ENCODE results near the gene GRAMD1A.

GRAMD1A gene

DNA sequence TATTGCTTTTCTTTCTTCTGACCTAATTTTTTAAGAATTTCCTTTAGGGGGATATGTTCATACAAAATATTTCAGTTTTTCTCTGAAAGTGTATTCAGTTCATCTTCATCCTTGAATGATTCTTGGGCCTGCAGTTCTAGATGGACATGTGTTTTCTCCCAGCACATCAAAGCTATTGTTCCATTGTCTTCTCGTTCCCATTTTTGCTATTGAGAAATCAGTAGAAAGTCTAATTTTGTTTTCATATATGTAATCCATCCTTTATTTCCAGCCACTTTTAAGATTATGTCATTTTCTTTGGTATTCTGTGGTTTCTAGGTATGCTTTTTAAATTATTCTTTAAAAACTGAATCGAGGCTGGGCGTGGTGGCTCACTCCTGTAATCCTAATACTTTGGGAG, 15.8 kb upstream of the GRAMD1A start:
- Histone ChIP-seq H3K27me3 (ENCODE audit: control insufficient read depth in 3 of 3, insufficient read depth in 3 of 3, low read depth in 1 of 3, low read length in 3 of 3) (no peaks in the 10 kb centered on the region), H3K4me1 (ENCODE audit: control insufficient read depth in 2 of 2, insufficient read depth in 1 of 2, low read depth in 1 of 2, low read length in 2 of 2) (peaks cover 0 to 5% of the 10 kb centered on the region in 2 donors), H4K91ac (ENCODE audit: low read depth, low read length, poor library complexity) (no peak overlapping the region), H2BK12ac (ENCODE audit: low read length) (no peak overlapping the region), H4K8ac (ENCODE audit: low read depth, low read length) (no peak overlapping the region), H3K79me1 (ENCODE audit: low read depth, low read length) (no peaks in the 10 kb centered on the region), H3K4me3 (ENCODE audit: low read length in 2 of 2) (no peak overlapping the region), H3K23ac (ENCODE audit: low read depth, low read length, poor library complexity) (no peak overlapping the region), H3K4ac (ENCODE audit: low read length) (no peak overlapping the region), H2BK5ac (ENCODE audit: low read length) (no peak overlapping the region), H3K9me3 (replicated peaks in 1 of 2; ENCODE audit: control insufficient read depth in 2 of 2, insufficient read depth in 1 of 2, low read depth in 1 of 2, low read length in 2 of 2) (peaks cover 2 to 3% of the 10 kb centered on the region in 2 donors), H3K18ac (ENCODE audit: low read length) (no peak overlapping the region), H2BK15ac (ENCODE audit: low read length) (no peak overlapping the region), H2AK5ac (ENCODE audit: low read depth, low read length) (no peak overlapping the region), H3K4me2 (ENCODE audit: insufficient read depth, low read length, poor library complexity, severe bottlenecking) (no peak overlapping the region), H2AFZ (ENCODE audit: low read length) (no peak overlapping the region), H3K14ac (ENCODE audit: low read length) (no peak overlapping the region), H3K9ac (ENCODE audit: low read depth, low read length, poor library complexity) (no peak overlapping the region), H3K27ac (replicated peaks; ENCODE audit: low read length) (no peak overlapping the region), H2BK120ac (ENCODE audit: low read depth, low read length) (no peak overlapping the region), H3K36me3 (replicated peaks in 1 of 2; ENCODE audit: control insufficient read depth in 2 of 2, insufficient read depth in 2 of 2, low read length in 2 of 2) (no peaks in the 10 kb centered on the region)
- no CpG with 5 or more reads among the region's 3 CpGs for WGBS, 2 donors (ENCODE audit: extremely low coverage in 2 of 2, insufficient read length in 2 of 2, insufficient replicate concordance in 1 of 2)
- no peak for DNase-seq (ENCODE audit: low spot score)

GRCh38 chr19:34985249-34986022, 14.7 kb upstream of the GRAMD1A start:
- H3K4me3 ChIP-seq (ENCODE audit: low read length in 2 of 2): no peak overlapping the region

DNA sequence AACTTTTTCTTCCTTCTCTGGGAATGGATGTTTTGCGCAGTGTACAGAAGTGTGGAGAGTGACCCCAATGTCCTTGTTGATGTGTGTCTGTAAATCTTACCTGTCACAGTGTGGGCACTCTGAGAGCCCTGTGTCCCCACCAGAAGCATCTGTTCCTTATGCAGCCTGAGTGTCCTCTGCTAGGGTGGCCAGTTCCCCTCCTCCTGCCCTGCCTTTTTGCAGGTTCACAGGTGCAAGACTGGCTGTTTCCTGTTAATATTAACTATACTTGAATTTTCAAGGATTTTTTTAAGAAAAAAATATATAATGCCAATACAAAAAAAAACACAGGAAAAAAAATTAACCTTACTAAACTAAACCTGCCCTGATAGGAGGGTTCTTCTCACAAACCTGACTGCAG, 12.0 kb upstream of the GRAMD1A start:
- Histone ChIP-seq H3K9ac (ENCODE audit: low read depth, low read length, poor library complexity) (no peak overlapping the region), H3K79me1 (ENCODE audit: low read depth, low read length) (no peaks in the 10 kb centered on the region), H3K36me3 (replicated peaks in 1 of 2; ENCODE audit: control insufficient read depth in 2 of 2, insufficient read depth in 2 of 2, low read length in 2 of 2) (no peaks in the 10 kb centered on the region), H3K27ac (replicated peaks; ENCODE audit: low read length) (no peak overlapping the region), H3K4ac (ENCODE audit: low read length) (no peak overlapping the region), H2BK12ac (ENCODE audit: low read length) (no peak overlapping the region), H3K18ac (ENCODE audit: low read length) (no peak overlapping the region), H2BK15ac (ENCODE audit: low read length) (no peak overlapping the region), H2BK120ac (ENCODE audit: low read depth, low read length) (no peak overlapping the region), H2AFZ (ENCODE audit: low read length) (no peak overlapping the region), H3K9me3 (replicated peaks in 1 of 2; ENCODE audit: control insufficient read depth in 2 of 2, insufficient read depth in 1 of 2, low read depth in 1 of 2, low read length in 2 of 2) (peaks cover 0 to 3% of the 10 kb centered on the region in 2 donors), H3K4me3 (ENCODE audit: low read length in 2 of 2) (no peak overlapping the region), H4K8ac (ENCODE audit: low read depth, low read length) (no peak overlapping the region), H3K4me2 (ENCODE audit: insufficient read depth, low read length, poor library complexity, severe bottlenecking) (no peak overlapping the region), H3K14ac (ENCODE audit: low read length) (no peak overlapping the region), H3K27me3 (ENCODE audit: control insufficient read depth in 3 of 3, insufficient read depth in 3 of 3, low read depth in 1 of 3, low read length in 3 of 3) (no peaks in the 10 kb centered on the region), H2AK5ac (ENCODE audit: low read depth, low read length) (no peak overlapping the region), H3K4me1 (ENCODE audit: control insufficient read depth in 2 of 2, insufficient read depth in 1 of 2, low read depth in 1 of 2, low read length in 2 of 2) (peaks cover 0 to 5% of the 10 kb centered on the region in 2 donors), H3K23ac (ENCODE audit: low read depth, low read length, poor library complexity) (no peak overlapping the region), H2BK5ac (ENCODE audit: low read length) (no peak overlapping the region), H4K91ac (ENCODE audit: low read depth, low read length, poor library complexity) (no peak overlapping the region)
- DNase-seq (ENCODE audit: low spot score): no peak
- no CpG with 5 or more reads among the region's 1 CpG for WGBS, 2 donors (ENCODE audit: extremely low coverage in 2 of 2, insufficient read length in 2 of 2, insufficient replicate concordance in 1 of 2)

More at GRCh38 chr19:34985249-34986022, 14.7 kb upstream of the GRAMD1A start:
- peak overlapping the region; percentile 84 for H2AFZ ChIP-seq (ENCODE audit: low read length)
- H3K4me1 ChIP-seq (ENCODE audit: control insufficient read depth in 2 of 2, insufficient read depth in 1 of 2, low read depth in 1 of 2, low read length in 2 of 2): peaks cover 0 to 5% of the 10 kb centered on the region in 2 donors
- peak overlapping the region; percentile 65 for H3K18ac ChIP-seq (ENCODE audit: low read length)
- H3K14ac ChIP-seq (ENCODE audit: low read length): no peak overlapping the region
- no peak overlapping the region for H3K4ac ChIP-seq (ENCODE audit: low read length)
- H2BK5ac ChIP-seq (ENCODE audit: low read length): no peak overlapping the region
- no peak overlapping the region for H2BK120ac ChIP-seq (ENCODE audit: low read depth, low read length)
- H2BK15ac ChIP-seq (ENCODE audit: low read length): peak overlapping the region; percentile 13
- no peaks in the 10 kb centered on the region for H3K27me3 ChIP-seq (ENCODE audit: control insufficient read depth in 3 of 3, insufficient read depth in 3 of 3, low read depth in 1 of 3, low read length in 3 of 3)
- peak overlapping the region; percentile 92 for H4K8ac ChIP-seq (ENCODE audit: low read depth, low read length)
- no peak for DNase-seq (ENCODE audit: low spot score)
- H2AK5ac ChIP-seq (ENCODE audit: low read depth, low read length): no peak overlapping the region
- no peak overlapping the region for H4K91ac ChIP-seq (ENCODE audit: low read depth, low read length, poor library complexity)
- no peak overlapping the region for H3K4me2 ChIP-seq (ENCODE audit: insufficient read depth, low read length, poor library complexity, severe bottlenecking)
- H3K9ac ChIP-seq (ENCODE audit: low read depth, low read length, poor library complexity): no peak overlapping the region
- no peak overlapping the region for H3K23ac ChIP-seq (ENCODE audit: low read depth, low read length, poor library complexity)
- H3K9me3 ChIP-seq (replicated peaks in 1 of 2; ENCODE audit: control insufficient read depth in 2 of 2, insufficient read depth in 1 of 2, low read depth in 1 of 2, low read length in 2 of 2): peaks cover 0 to 3% of the 10 kb centered on the region in 2 donors
- no CpG with 5 or more reads among the region's 7 CpGs for WGBS, 2 donors (ENCODE audit: extremely low coverage in 2 of 2, insufficient read length in 2 of 2, insufficient replicate concordance in 1 of 2)
- H3K36me3 ChIP-seq (replicated peaks in 1 of 2; ENCODE audit: control insufficient read depth in 2 of 2, insufficient read depth in 2 of 2, low read length in 2 of 2): no peaks in the 10 kb centered on the region
- no peak overlapping the region for H2BK12ac ChIP-seq (ENCODE audit: low read length)
- no peak overlapping the region for H3K27ac ChIP-seq (replicated peaks; ENCODE audit: low read length)
- H3K79me1 ChIP-seq (ENCODE audit: low read depth, low read length): no peaks in the 10 kb centered on the region

GRCh38 chr19:34989298-34989697, 10.8 kb upstream of the GRAMD1A start:
- Histone ChIP-seq H3K9ac (ENCODE audit: low read depth, low read length, poor library complexity) (no peak overlapping the region), H3K23ac (ENCODE audit: low read depth, low read length, poor library complexity) (no peak overlapping the region), H3K4ac (ENCODE audit: low read length) (no peak overlapping the region), H3K14ac (ENCODE audit: low read length) (no peak overlapping the region), H3K27ac (replicated peaks; ENCODE audit: low read length) (no peak overlapping the region), H3K4me2 (ENCODE audit: insufficient read depth, low read length, poor library complexity, severe bottlenecking) (no peak overlapping the region), H3K18ac (ENCODE audit: low read length) (no peak overlapping the region), H3K4me1 (ENCODE audit: control insufficient read depth in 2 of 2, insufficient read depth in 1 of 2, low read depth in 1 of 2, low read length in 2 of 2) (peaks cover 0 to 5% of the 10 kb centered on the region in 2 donors), H2BK12ac (ENCODE audit: low read length) (no peak overlapping the region), H3K4me3 (ENCODE audit: low read length in 2 of 2) (no peak overlapping the region), H2BK15ac (ENCODE audit: low read length) (no peak overlapping the region), H2AFZ (ENCODE audit: low read length) (no peak overlapping the region), H2BK120ac (ENCODE audit: low read depth, low read length) (no peak overlapping the region), H4K91ac (ENCODE audit: low read depth, low read length, poor library complexity) (no peak overlapping the region), H3K27me3 (ENCODE audit: control insufficient read depth in 3 of 3, insufficient read depth in 3 of 3, low read depth in 1 of 3, low read length in 3 of 3) (no peaks in the 10 kb centered on the region), H4K8ac (ENCODE audit: low read depth, low read length) (no peak overlapping the region), H2AK5ac (ENCODE audit: low read depth, low read length) (no peak overlapping the region), H3K9me3 (replicated peaks in 1 of 2; ENCODE audit: control insufficient read depth in 2 of 2, insufficient read depth in 1 of 2, low read depth in 1 of 2, low read length in 2 of 2) (peaks cover 0 to 1% of the 10 kb centered on the region in 2 donors), H3K79me1 (ENCODE audit: low read depth, low read length) (no peaks in the 10 kb centered on the region), H3K36me3 (replicated peaks in 1 of 2; ENCODE audit: control insufficient read depth in 2 of 2, insufficient read depth in 2 of 2, low read length in 2 of 2) (no peaks in the 10 kb centered on the region), H2BK5ac (ENCODE audit: low read length) (no peak overlapping the region)
- WGBS, 2 donors (ENCODE audit: extremely low coverage in 2 of 2, insufficient read length in 2 of 2, insufficient replicate concordance in 1 of 2): no CpG with 5 or more reads among the region's 6 CpGs
- DNase-seq (ENCODE audit: low spot score): no peak

Data from neuronal stem cell (in vitro differentiated cells).